Measurements from ENCODE around the gene ANKRD13B.
"Not testable (repeated sequence)": the region's sequence is repeated elsewhere in the genome, so short reads cannot be mapped to it uniquely, and the experiment has no call there.

Gene ANKRD13B

DNA sequence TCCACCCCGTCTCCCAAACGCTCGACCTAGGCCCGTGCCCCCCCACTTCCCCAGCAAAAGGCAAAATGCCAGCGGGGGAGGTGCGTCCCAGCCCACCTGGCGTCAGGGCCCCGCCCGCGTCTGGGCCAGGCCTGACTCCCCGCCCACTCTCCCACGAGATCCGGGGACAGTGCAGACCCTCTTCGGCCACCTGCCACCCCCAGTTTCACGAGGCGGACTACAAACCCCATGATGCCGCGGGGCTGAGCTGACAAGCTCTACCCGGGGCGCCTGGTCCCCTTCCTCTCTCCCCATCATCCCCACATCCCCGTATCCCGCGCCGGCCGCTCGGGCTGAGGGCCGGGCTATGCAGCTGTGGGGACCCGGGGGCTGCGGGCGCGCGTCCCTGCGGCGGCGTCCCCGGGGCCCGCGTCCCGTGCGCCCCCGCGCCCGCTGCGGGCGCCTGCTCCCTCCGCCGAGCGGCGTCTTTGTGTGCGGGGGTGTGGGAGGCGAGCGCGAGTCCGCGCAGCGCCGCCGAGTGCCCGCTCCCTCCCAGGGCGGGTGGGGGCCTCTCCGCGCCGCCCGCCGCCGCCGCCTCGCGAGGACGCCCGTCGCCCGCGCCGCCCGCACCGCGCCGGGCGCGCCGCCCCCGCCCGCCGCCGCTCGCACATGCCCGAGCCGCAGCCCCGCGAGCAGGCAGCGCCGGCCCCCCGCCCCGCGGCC, at the start of gene ANKRD13B:
TSS of gene ANKRD13B (plus strand) at position 283 of the 702 bp plus-strand sequence. CDS start 490 bp downstream, outside the sequence.
- peak; percentile 85 for DNase-seq

DNA sequence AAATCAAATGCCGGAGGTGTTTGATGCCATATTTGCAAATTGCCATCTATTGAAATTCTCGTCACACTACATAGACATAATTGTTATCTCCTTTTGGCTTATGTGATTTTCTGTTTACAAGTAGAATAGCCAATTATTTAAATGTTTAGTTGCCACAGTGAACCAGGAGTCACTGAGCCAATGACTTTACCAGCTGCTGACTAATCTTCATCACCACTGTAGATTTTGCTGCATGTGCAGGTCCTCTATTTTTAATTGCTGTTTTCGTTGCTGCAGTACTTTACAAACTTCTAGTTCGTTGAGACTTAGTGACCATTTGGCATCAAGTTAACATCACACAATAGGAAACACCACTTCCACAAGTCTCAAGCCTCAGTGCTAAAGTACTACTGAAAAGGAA, 48.9 kb upstream of the ANKRD13B start:
- DNase-seq, result no peak

DNA sequence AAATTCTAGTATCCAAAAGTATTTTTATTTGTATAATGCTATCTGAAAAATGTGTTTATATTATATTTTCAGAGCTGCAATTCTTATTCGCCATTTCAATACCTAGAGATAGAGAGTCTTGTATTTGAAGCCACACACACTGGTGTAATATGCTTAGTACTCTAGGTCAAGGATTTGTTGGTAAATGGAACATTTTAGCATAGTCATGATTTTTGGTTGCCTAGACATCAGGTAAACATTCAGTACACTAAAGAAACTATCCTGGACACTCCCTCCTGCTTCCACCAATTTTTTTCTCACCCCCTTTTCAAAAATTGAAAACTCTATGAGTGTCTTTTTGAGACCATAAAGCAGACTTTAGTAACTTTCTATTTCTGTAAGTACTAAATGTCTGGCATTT, 46.8 kb upstream of the ANKRD13B start:
- DNase-seq, result no peak

DNA sequence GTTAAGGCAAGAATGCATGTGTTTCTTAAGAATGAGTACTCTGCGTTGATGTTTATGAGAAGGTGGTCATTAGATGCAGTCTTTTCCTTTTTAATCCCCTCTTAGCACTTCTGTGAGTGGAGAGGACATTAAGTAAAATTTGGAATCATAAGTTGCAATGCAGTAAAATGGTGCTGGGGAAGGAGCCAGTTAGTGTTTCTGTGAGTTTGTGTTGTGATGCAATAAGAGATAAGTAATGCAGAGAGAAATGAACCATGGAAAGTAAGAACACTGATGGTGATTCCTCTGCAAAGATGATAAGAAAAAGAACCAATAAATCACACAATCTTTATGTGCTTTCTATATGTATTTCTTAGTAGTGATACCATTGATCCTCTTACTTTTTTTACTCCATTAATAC, 46.1 kb upstream of the ANKRD13B start:
- DNase-seq, result no peak

DNA sequence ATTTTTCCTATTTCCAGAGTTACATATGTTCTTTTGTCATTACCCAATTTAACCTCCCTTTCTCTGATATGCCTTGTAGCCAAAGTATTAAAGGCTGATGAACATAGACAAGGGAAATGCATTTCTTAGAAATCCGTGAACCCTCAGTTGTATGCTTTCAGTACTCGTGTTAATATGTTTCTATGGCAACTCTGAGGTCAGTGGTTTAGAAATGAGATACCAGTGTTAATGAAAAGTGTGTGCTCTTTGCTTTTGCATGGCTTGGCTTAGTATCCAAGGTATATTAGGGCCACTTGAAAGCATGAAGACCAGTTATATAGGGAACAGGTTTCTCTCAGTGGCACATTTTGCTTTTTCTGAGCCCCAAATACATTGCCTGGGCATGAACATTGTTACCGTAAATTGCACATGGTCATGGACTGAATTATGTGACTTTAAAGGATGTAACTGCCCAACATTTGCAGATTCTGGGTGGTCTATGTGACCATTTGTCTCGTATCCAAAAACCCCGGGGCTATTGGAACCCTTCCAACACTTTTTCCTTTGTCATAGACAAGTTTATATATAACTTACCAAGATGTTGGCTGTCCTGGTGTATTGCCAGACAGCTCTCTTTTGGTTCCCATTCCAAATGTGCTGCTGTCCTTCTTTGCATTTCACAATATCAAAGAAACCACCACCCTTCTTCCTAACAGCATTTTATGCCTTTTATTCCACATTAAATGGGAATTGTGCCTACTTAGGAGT, 43.6 kb upstream of the ANKRD13B start:
- DNase-seq, result no peak

DNA sequence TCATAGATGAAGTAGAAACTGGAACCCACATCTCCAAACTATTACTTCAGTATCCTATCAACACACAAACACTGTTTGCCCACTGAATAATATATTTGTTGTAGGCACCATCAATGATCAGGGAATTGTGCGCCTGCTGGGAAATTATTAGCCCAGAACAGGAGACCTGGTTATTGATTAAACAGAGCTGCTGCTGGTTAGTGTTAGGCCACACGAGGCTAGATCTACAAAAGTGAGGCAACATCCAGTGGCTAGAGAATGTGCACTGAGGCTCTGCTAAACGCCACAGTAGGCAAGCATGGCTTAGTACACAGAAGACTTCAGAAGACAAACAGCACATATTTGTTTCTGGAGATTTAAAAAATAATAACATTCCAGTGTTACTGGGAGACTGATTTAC, 37.1 kb upstream of the ANKRD13B start:
- DNase-seq, result no peak

DNA sequence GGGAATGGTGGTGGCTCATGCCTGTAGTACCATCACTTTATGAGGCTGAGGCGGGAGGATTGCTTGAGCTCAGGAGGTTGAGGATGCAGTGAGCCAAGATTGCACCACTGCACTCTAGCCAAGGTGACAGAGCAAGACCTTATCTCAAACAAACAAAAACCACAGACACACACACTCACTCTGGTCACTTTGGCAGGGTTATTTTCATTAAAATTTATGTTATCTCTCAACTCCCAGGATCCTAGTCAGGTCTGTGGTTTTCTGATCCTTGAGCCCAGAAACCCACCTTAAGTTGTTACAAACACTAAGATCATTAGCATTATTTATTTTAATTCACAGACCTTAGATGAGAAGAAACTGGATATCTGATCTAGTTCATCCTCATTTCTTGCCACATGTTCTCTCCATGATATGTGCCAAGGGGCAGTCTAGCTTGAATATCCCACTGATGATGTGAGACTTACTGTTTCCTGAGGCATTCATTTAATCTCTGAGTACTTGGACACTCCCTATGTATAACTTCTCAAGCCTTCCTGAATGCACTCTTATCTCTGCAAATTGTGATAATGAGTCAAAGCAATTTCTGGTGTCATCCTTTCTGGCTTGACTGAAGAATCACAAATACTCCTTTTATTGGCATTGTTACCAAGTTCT, 35.7 kb upstream of the ANKRD13B start:
- no peak for DNase-seq

DNA sequence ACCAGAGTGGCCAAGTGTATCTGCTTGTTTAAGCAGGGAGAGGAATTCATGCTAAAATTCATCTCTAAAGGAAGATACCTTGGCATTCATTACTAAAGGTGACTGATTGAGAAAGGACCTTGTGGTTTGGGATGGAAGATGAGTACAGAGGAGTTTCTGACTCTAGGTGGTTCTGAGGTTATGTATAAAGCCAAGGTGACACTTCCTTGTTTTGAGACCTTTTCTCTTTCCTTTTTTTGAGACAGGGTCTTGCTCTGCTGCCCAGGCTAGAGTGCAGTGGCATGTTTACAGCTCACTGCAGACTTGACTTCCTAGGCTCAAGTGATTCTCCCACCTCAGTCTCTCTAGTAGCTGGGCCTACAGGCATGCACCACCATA, 35.2 kb upstream of the ANKRD13B start:
- no peak for DNase-seq

DNA sequence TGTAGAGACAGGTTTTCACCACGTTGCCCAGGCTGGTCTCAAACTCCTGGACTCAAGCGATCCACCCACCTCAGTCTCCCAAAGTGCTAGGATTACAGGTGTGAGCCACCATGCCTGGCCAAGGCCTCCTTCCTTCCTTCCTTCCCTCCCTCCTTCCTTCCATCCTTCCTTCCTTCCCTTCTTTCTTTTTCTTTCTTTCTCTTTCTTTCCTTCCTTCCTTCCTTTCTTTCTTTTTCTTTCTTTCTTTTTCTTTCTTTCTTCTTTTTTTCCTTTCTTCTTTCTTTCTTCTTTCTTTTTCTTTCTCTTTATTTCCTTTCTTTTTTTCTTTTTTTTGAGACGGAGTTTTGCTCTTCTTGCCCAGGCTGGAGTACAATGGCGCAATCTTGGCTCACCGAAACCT, 34.8 kb upstream of the ANKRD13B start:
- DNase-seq, result not testable (repeated sequence)

DNA sequence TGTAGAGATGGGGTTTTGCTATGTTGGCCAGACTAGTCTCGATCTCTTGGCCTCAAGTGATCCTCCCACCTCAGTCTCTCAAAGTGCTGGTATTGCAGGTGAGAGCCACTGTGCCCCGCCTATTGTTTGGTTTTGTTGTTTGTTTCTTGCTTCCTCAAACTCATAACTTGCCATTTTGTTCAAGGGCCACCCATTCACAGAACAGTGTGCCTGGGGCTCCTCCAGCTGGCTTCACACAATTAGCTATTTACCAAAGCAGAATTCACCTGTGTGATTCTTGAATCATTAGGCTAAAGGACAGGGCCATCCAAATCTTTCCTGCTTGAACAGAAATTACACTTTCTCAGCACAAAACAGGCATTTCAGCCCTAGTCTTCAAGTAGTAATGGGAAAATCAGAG, 33.3 kb upstream of the ANKRD13B start:
- DNase-seq, result no peak

DNA sequence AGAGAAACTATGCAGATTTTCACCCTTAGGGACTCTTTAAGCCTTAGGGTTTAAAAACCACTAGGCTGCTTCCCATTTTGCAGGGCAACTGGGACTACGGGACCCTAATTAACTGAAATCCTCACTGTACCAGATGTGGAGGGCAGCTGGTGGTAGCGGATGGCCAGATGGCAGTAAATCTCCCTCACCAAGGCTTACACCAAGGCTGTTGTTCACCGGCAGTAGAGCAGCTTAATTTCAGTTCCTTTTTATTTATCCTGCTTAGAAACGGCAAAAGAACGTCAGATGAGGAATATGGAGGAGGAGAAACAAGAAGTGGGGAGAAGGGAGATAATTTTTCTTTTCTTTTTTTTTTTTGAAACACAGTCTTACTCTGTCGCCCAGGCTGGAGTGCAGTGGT, 32.6 kb upstream of the ANKRD13B start:
- peak; percentile 88 for DNase-seq

DNA sequence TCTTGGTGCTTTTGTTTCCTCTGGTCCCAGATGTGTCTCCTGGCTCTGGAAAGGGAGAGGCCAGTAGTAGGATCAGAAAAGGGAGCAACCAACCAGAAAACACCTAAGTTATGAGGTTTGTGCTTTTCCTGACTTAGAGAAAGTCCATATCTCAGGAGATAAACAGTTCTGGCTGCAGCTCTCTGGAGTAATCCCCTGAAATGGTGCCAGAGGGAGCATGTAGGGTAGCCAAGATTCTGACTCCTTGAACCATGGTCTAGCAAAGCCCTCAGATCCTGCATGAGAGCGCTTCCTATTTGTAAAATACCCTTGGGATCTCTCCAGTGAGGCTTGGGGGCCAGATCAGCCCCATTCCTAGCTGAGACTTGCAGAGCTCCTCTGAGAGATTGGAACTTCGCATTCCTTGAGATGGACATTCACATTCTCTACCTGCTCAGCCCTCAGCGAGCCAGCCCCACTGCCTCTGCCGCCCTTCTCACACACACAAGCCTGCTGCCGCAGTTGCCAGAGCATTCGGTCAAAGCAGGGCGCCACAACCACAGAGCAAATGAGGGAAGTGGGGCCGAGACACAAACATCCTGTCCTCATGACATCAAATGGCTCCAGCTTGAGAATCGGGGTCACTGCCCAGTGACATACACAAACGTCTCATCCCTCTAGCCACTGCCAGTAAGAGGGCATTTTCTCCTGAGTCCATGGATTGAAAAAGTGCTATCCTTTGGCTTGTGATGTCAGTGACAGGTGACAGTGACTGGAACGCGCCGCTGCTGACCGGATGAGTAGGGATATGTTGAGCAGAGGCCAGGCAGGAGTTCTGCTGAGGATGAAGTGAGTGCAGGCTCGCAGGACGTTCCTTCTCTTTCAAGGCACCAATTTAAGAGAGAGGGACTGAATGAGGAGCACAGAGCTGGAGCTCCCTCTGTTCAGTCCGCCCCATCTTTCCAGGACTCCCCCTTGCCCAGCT, 31.1 kb upstream of the ANKRD13B start:
- no peak for DNase-seq

DNA sequence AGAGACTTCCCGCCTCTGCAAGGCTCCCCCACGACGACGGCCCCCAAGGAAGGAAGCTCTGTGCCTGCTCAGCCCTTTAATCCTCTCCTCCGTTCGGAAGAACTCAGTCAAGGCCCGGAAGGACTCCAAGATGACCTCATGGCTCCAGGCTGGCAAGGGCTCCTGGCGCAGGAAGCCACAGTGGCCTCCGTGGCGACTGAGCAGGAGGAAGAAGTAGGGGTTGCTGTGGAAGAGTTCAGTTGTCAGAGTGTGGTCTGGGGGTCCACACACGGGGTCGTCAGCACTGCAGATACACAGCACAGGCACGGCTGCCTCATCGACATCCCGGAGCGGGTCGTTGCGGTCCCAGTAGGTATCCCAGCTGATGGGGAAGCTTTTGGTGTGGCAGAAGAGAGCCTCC, 30.3 kb upstream of the ANKRD13B start:
- no peak for DNase-seq

DNA sequence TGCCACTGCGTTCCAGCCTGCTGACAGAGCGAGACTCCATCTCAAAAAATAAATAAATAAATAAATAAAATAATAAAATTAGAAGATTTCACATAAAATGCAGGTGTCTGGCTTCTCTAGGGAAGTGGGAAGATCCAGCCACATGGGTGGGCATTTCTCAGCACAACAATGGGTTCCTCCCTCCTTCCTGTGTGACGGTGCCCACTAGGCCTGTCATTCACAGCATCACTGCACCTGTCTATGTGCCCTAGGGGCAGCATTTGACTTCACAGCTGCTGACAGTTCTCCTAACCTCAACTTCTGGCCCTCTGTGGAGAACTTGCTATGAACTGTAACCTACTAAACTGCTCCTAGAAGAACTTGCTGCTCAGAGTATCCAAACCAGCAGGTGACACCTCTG, 29.1 kb upstream of the ANKRD13B start:
- DNase-seq, result no peak

DNA sequence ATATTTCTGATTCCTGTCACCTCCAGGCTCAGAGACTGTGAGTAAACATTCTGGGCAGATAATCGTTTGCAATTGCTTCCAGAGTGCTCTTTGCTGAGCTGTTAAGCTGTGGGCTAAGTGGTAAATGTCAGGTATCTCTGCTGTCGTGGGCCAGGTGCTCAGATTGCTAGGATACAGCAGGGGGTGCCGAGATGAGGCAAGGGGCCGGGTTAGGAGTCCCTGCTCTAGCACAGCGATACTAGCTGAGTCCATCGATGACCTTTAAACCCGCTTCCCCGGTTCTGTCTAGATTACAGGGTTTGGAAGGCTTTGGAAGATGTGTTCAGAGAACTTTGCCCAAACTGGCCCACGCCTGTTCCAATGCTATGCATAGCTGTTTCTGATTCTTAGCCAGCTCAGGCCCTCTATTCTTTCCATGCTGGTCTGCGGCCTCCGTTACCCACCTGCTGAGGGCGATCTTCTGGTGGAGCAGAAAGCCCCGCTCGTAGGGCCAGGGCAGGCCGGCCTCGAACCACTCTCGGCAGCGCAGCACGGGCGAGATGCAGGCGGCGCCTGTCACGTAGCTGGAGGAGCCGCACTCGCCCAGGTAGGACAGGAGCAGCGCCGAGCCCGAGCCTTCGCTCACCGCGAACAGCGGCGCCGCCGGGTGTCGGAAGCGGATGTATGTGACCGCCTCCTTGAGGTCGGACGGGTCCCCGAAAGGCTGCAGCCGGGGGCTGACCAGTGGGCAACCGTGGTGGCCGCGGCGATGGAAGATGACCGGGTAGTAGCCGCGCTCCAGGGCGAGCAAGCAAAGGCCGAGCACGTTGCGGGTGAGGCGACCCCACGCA, 27.1 kb upstream of the ANKRD13B start:
- no peak for DNase-seq

DNA sequence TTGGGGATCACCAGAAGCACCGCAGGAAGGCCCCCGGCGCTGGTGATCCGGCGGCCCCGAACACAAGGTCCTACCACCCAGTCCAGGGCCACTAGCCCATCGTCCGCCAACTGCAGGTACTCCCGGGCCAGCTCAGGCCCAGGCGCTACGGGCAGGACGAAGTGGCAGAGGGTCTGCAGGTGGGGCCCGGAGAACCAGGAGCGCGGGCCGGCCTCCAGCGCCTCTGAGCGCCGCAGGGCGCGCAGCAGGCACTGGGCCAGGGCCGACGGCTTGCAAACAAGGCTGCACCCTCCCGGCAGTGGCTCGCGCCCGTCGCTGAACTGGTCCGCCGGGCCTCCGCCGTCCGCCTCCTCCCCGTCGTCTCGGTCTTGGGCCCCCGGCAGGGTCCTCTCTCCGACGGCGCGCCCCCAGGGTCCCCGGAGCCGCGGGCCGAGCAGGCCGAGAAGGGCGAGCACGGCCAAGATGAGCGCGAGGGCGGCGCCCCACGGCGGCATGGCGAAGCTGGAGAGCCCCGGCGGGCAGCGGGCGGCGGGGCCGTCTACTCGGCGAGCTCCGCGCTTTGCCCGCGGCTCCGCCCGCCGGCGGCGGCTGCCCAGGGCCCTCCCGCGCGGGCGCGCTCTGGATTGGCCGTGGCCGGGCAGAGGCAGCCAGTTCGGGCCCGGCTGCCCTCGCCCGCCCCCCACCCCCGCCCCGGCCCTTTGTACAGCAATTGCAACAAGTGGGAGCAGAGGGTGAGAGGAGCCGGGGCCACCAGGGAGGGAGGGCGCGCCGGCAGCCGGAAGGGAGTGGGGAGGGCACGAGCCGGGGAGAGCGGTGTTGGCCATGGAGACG, 26.2 kb upstream of the ANKRD13B start, which contains the start of gene ABHD15:
TSS of gene ABHD15 (minus strand) at position 565 of the 831 bp plus-strand sequence. CDS start at position 494, 71 bp downstream.
- no peak for DNase-seq

DNA sequence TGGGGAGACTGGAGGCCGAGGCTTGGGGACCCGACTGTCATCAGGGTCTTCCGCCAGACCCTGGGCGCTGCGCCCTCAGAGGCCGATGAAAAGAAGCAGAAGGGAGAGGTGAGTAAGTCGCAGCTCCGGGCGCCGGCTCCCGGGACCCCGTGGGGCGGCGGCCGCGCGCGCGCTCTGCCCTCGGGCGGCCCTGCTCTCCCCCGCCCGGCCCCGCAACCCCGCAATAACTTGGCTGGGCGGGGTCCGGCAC, 25.7 kb upstream of the ANKRD13B start:
- no peak for DNase-seq

DNA sequence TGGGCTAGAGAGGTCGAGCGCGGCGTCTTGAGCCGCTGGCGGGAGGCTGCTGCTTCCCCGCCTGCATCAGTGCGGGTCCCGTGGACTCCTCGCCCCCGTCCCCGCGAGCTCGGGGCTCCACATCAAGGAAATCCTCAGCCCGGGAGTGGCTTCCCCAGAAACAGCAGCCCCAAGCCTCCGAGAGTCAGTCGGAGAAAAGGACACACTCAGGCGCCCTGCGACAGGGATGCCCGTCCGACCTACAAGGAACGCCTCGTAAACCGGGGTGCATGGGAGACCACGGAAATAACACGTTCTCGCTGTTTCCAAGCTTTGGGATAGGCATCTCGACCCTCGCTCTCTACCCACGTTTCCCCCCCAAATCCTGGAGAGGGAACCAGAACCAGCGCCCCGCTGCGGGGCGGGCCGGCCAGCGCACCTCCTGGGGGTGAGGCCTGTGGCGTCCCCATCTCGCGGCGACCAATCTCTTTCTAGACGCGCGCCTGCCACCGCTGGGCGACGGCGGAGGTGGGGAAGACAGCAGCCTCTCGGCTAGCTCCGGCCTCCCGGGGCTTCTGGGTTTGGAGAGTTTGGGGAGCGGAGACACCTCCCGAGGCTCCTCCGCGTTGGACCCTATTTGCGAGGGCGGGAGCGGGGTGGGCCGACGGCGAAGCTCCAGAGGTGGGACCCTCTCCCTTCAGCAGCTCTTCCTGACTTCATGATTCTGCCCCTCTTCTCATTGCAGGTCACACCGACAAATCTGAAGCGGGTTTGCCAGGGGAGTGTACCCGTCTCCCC, 25.2 kb upstream of the ANKRD13B start:
- DNase-seq, result no peak

DNA sequence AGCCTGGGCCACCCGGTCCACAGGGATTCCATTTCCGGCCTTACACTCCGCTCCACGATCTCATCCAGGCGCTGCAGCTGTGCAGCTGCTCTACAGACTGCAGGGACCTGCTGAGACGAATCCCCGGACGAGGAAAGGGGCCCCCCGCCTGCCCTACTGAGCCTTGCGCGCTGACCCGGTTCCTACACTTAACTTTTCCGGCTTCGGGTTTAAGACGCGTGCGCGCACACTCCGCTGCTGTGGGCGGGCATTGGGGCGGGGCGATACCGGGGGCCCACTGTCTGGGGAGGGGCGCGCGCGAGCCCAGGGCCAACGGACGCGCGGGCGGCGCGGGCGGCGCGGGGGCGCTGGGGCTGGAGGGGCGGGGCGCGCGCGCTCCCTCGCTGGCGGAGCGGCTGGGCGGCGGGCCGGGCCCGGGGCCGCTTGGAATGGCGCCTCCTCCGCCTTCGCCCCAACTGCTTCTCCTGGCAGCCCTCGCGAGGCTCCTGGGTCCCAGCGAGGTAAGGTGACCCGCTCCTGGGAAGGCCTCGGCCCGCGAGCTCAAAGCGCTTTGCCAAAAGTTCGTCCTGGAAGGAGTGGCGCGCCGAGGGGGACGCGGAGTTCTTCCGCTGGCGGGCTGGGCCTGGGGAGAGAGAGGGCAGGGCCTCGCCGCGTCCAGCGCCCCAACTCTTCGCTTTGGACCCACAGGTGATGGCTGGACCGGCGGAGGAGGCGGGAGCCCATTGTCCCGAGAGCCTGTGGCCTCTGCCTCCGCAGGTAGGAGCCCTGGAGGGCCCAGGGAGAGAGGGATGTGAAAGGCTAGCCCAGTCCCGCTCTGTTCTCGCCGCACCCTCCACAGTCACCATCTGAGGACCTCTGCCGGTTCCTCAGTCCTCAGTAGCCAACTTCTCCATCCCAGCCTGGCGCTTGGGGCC, 24.3 kb upstream of the ANKRD13B start, which contains the start of gene TP53I13:
TSS of gene TP53I13 (plus strand) at position 371 of the 914 bp plus-strand sequence. CDS start at position 429, 58 bp downstream.
- DNase-seq, result peak; percentile 69
